KOPT-K1 (cell line): ENCODE data around the gene CD177.
"Not testable (repeated sequence)": the region's sequence is repeated elsewhere in the genome, so short reads cannot be mapped to it uniquely, and the experiment has no call there.

Experiments used
- H3K27ac ChIP-seq: fragments of 200-600 bp; sonication (generic); 2 replicates; pipeline ENCODE4 v1.5.1; 2016; ENCODE audit warnings: antibody characterized with exemption, mild to moderate bottlenecking, low read depth, low read length; ENCODE audit not compliant: poor library complexity, severe bottlenecking
- H3K36me3 ChIP-seq: fragments of 200-600 bp; sonication (generic); 2 replicates; pipeline ENCODE4 v1.5.1; 2017; ENCODE audit warnings: antibody characterized with exemption, mild to moderate bottlenecking, low read length, moderate library complexity; ENCODE audit not compliant: insufficient read depth
- H3K9me3 ChIP-seq: fragments of 200-600 bp; sonication (generic); 2 replicates; pipeline ENCODE4 v1.5.1; 2017; ENCODE audit warnings: antibody characterized with exemption, low read length, mild to moderate bottlenecking; ENCODE audit not compliant: insufficient read depth, poor library complexity, severe bottlenecking

CD177 gene

GRCh38 chr19:43383759-43384158 is 30.3 kb downstream of the CD177 start:
- H3K36me3 ChIP-seq, H3K27ac ChIP-seq, H3K9me3 ChIP-seq: not testable (repeated sequence)

- not testable (repeated sequence) for H3K9me3 ChIP-seq, H3K36me3 ChIP-seq, H3K27ac ChIP-seq
Measured at GRCh38 chr19:43390903-43391551, 37.5 kb downstream of the CD177 start.

- H3K9me3 ChIP-seq, H3K36me3 ChIP-seq, H3K27ac ChIP-seq: not testable (repeated sequence)
Measured at GRCh38 chr19:43391552-43391935, 38.1 kb downstream of the CD177 start.

GRCh38 chr19:43393501-43393900 is 40.0 kb downstream of the CD177 start:
- not testable (repeated sequence) for H3K36me3 ChIP-seq, H3K27ac ChIP-seq, H3K9me3 ChIP-seq

GRCh38 chr19:43395561-43395960 is 42.1 kb downstream of the CD177 start:
- no peak overlapping the region for H3K27ac ChIP-seq
- H3K36me3 ChIP-seq: no peaks in the 10 kb centered on the region
- no peaks in the 10 kb centered on the region for H3K9me3 ChIP-seq

GRCh38 chr19:43406297-43406696 is 52.8 kb downstream of the CD177 start:
- no peaks in the 10 kb centered on the region for H3K36me3 ChIP-seq
- no peaks in the 10 kb centered on the region for H3K9me3 ChIP-seq
- H3K27ac ChIP-seq: no peak overlapping the region

- no peaks in the 10 kb centered on the region for H3K36me3 ChIP-seq
- peaks cover 6% of the 10 kb centered on the region for H3K9me3 ChIP-seq
- no peak overlapping the region for H3K27ac ChIP-seq
Measured at GRCh38 chr19:43407416-43408005, 54.0 kb downstream of the CD177 start.

GRCh38 chr19:43408043-43408442 is 54.6 kb downstream of the CD177 start:
- H3K36me3 ChIP-seq: no peaks in the 10 kb centered on the region
- peaks cover 8% of the 10 kb centered on the region for H3K9me3 ChIP-seq
- H3K27ac ChIP-seq: no peak overlapping the region

- Histone ChIP-seq H3K9me3 (peaks cover 18% of the 10 kb centered on the region), H3K36me3 (no peaks in the 10 kb centered on the region), H3K27ac (no peak overlapping the region)
Measured at GRCh38 chr19:43409415-43409814, 55.9 kb downstream of the CD177 start.

- Histone ChIP-seq H3K9me3 (peaks cover 19% of the 10 kb centered on the region), H3K36me3 (no peaks in the 10 kb centered on the region), H3K27ac (no peak overlapping the region)
Measured at GRCh38 chr19:43412441-43412840, 59.0 kb downstream of the CD177 start.
